GM12878 (cell line): ENCODE data around the gene FUT7. TPM values are rescaled to one million over a fixed set of nuclear protein-coding genes. Genes with fewer than 3 reads are reported as not detected.

Experiments used
- ATAC-seq: fragments of 200-7000 bp; cut with Tn5 transposase; 3 replicates; pipeline ENCODE4 v1.9.1; 2020; ENCODE audit warnings: mild to moderate bottlenecking, moderate library complexity
- Bru-seq: library from RNA; stranded (reverse); fragments of 400-500 nt; gene quantifications from one replicate; lab custom pipeline; 2021; lab: Mats Ljungman, UMichigan
- BruChase-seq, 2 experiments: library from RNA; stranded (reverse); fragments of 400-500 nt; gene quantifications; one replicate each; lab custom pipeline; 2021; lab: Mats Ljungman, UMichigan
- BruUV-seq: library from RNA; stranded (reverse); fragments of 400-500 nt; replicated peaks from 2 replicates; lab custom pipeline; 2021; lab: Mats Ljungman, UMichigan
- CTCF ChIA-PET: fragments of 300-600 bp; sonication (Branson Sonifier 250); formaldehyde crosslinking; extraction: SDS; loops from one replicate; lab custom pipeline; 2021; ENCODE audit warnings: inconsistent platforms; lab: Yijun Ruan, JAX
- POLR2A ChIA-PET: fragments of 350-600 bp; formaldehyde crosslinking; extraction: SDS; loops from one replicate; lab custom pipeline; 2021; ENCODE audit warnings: inconsistent platforms; lab: Charles Lee
- RAD21 ChIA-PET: fragments of 300-600 bp; sonication (Branson Sonifier 250); formaldehyde crosslinking; loops from one replicate; lab custom pipeline; 2023; ENCODE audit warnings: antibody characterized with exemption; ENCODE audit not compliant: unreplicated experiment; lab: Charles Lee
- SMC1A ChIA-PET: fragments of 300-600 bp; sonication (Branson Sonifier 250); formaldehyde crosslinking; loops from one replicate; lab custom pipeline; 2023; ENCODE audit not compliant: unreplicated experiment, uncharacterized antibody; lab: Charles Lee
- DNase-seq: peaks from one replicate; pipeline ENCODE4 v3.0.0-alpha.2; 2011; ENCODE audit warnings: low read depth, low spot score
- FAIRE-seq: peaks from 3 replicates; lab custom pipeline; 2011; peaks lifted over from hg19 to GRCh38; lab: Jason Lieb, UNC
- H2AFZ ChIP-seq: 2 replicates; pipeline ENCODE4 v1.6.0; 2011; ENCODE audit warnings: low read depth, low read length, control low read depth; ENCODE audit not compliant: control insufficient read depth
- H3K27ac ChIP-seq: 2 replicates; pipeline ENCODE4 v1.5.1; 2011; ENCODE audit warnings: control low read depth; ENCODE audit not compliant: control insufficient read depth, insufficient read depth
- H3K27me3 ChIP-seq, 2 experiments: replicated peaks in 1 of 2; 2 replicates each; pipeline versions ENCODE4 v1.6.0 to v1.6.1; 2011; ENCODE audit warnings: low read length in 1 of 2; ENCODE audit not compliant: control insufficient read depth in 2 of 2, insufficient read depth in 2 of 2
- H3K36me3 ChIP-seq, 2 experiments: 2 replicates each; pipeline ENCODE4 v1.5.1; 2011; ENCODE audit warnings: low read length in 1 of 2; ENCODE audit not compliant: control insufficient read depth in 2 of 2, insufficient read depth in 2 of 2
- H3K4me1 ChIP-seq: 2 replicates; pipeline ENCODE4 v1.6.1; 2011; ENCODE audit warnings: mild to moderate bottlenecking, low read length, moderate library complexity, mixed read lengths; ENCODE audit not compliant: control insufficient read depth, insufficient read depth
- H3K4me2 ChIP-seq: 2 replicates; pipeline ENCODE4 v1.6.0; 2011; ENCODE audit warnings: control low read depth; ENCODE audit not compliant: control insufficient read depth, insufficient read depth
- H3K4me3 ChIP-seq: fragments of 200-600 bp; sonication (generic); 2 replicates; pipeline ENCODE4 v1.5.1; 2016
- H3K79me2 ChIP-seq: 2 replicates; pipeline ENCODE4 v1.6.0; 2011; ENCODE audit warnings: low read length; ENCODE audit not compliant: control insufficient read depth, insufficient read depth
- H3K9ac ChIP-seq: 2 replicates; pipeline ENCODE4 v1.8.0; 2011; ENCODE audit warnings: low read length, control low read depth, mixed read lengths; ENCODE audit not compliant: control insufficient read depth, insufficient read depth
- H3K9me3 ChIP-seq: replicated peaks from 3 replicates; pipeline ENCODE4 v1.5.1; 2011; ENCODE audit warnings: mild to moderate bottlenecking, low read length; ENCODE audit not compliant: control insufficient read depth, insufficient read depth
- H4K20me1 ChIP-seq: 2 replicates; pipeline ENCODE4 v1.6.0; 2011; ENCODE audit not compliant: control insufficient read depth, insufficient read depth
- CHD2 ChIP-seq: IDR thresholded peaks from 2 replicates; pipeline ENCODE4 v1.6.1; 2011; ENCODE audit warnings: low read depth, low read length, improper control_type of control experiment, borderline replicate concordance
- PAX8 ChIP-seq: fragments of 450-650 bp; IDR thresholded peaks from 2 replicates; pipeline ENCODE4 v1.6.1; 2017; ENCODE audit warnings: mild to moderate bottlenecking, moderate library complexity
- SMAD5 ChIP-seq: IDR thresholded peaks from 2 replicates; pipeline ENCODE4 v1.6.1; 2016; ENCODE audit warnings: antibody characterized with exemption, low read depth
- SPI1 ChIP-seq: IDR thresholded peaks from 2 replicates; pipeline ENCODE4 v1.6.1; 2011; ENCODE audit warnings: low read depth, mild to moderate bottlenecking, low read length, moderate library complexity, borderline replicate concordance; ENCODE audit not compliant: insufficient read depth
- TCF12 ChIP-seq: IDR thresholded peaks from 2 replicates; pipeline ENCODE4 v1.6.1; 2011; ENCODE audit warnings: low read depth, mild to moderate bottlenecking, low read length
- TCF3 ChIP-seq: IDR thresholded peaks from 2 replicates; pipeline ENCODE4 v1.6.1; 2012; ENCODE audit warnings: low read depth, mild to moderate bottlenecking, low read length, borderline replicate concordance; ENCODE audit not compliant: insufficient read depth
- WGBS: methylation state at CpG from one replicate; pipeline ENCODE4 v1.1.6; 2016; ENCODE audit warnings: low lambda C conversion rate; ENCODE audit not compliant: insufficient replicate concordance, insufficient coverage; ENCODE audit errors: missing lambda C conversion rate; 5-methylcytosine and 5-hydroxymethylcytosine counted together
- in situ Hi-C: fragments of 300-500 bp; cut with MboI; formaldehyde crosslinking; loops from 9 replicates; pipeline ENCODE4 v1.14.3; 2018; ENCODE audit warnings: mixed read lengths
- intact Hi-C: fragments of 100-400 bp; cut with micrococcal nuclease; formaldehyde crosslinking; loops from one replicate; pipeline ENCODE4 v1.14.2; 2022; ENCODE audit not compliant: unreplicated experiment
- long read RNA-seq, 2 experiments: library from polyadenylated mRNA; unstranded; transcript quantifications; one replicate each; pipeline ENCODE4 v2.0.0, GENCODE V29; 2019 to 2020
- polyA minus RNA-seq, 3 experiments: library from RNA; depleted of rRNA, polyadenylated mRNA; stranded (reverse); fragments of >200 nt; gene quantifications; 2 replicates each; pipeline ENCODE4 v1.2.3, GENCODE V29; 2011
- polyA plus RNA-seq, 11 experiments: library from polyadenylated mRNA; depleted of rRNA in 4 of 11; unstranded in 6 of 11; stranded (reverse) in 5 of 11; fragments of >200 nt; fragmentation: Nextera tagmentation in 4 of 11; fragmentation: Illumina TruSeq in 1 of 11; extraction: Ambion mirVana in 4 of 11; extraction: Trizol in 1 of 11; gene quantifications; 1 replicate in 1 of 11; 2 replicates in 10 of 11; pipeline versions ENCODE4 v1.2.1 to v1.2.3, GENCODE V29; 2011 to 2016; ENCODE audit warnings: inconsistent platforms in 2 of 11, missing spikeins in 2 of 11, low read depth in 1 of 11
- total RNA-seq, 4 experiments: library from RNA; depleted of rRNA in 3 of 4; stranded (reverse); fragments of >200 nt in 3 of 4; fragmentation: Illumina TruSeq in 1 of 4; extraction: Trizol in 1 of 4; gene quantifications; 2 replicates each; pipeline versions ENCODE4 v1.2.1 to v1.2.3, GENCODE V29; 2013 to 2021

The FUT7 gene
- total RNA-seq (2013; cell fraction: nucleolus; rRNA removed), result not detected in 2 replicates
- total RNA-seq (2014; rRNA removed) (0.16 and 0.17 TPM in 2 replicates), total RNA-seq (2014; rRNA removed; fragmentation: Illumina TruSeq; extraction: Trizol) (0.04 and 0.05 TPM in 2 replicates), total RNA-seq (2021) (0.13 and 0.16 TPM in 2 replicates), polyA plus RNA-seq (2011; rRNA removed) (0.12 and 0.23 TPM in 2 replicates), polyA plus RNA-seq (2014; fragmentation: Illumina TruSeq; extraction: Trizol) (0.04 TPM in 1 of 2 replicates, not detected in the other), polyA plus RNA-seq (2014; fragmentation: Nextera tagmentation; extraction: Ambion mirVana) (not detected), polyA plus RNA-seq (2014; rRNA removed) (0.25 and 0.29 TPM in 2 replicates), polyA plus RNA-seq (2016; fragmentation: Nextera tagmentation; extraction: Ambion mirVana) (under 1 TPM; 0.32 to 0.62 TPM), polyA minus RNA-seq (2011; rRNA and poly(A)+ RNA removed) (not detected in 2 replicates), Bru-seq, nascent RNA (not detected), BruChase-seq, experiment 1, labeled RNA remaining after a 6-hour chase (not detected), BruChase-seq, experiment 2, labeled RNA remaining after a 2-hour chase (not detected)
- polyA plus RNA-seq (2011; ENCODE audit: low read depth), result not detected
- 0.45 and 0.55 TPM in 2 replicates for polyA plus RNA-seq (2011; cell fraction: cytosol; rRNA removed)
- polyA plus RNA-seq (2011; cell fraction: nucleus; rRNA removed), result 0.34 and 0.36 TPM in 2 replicates
- polyA plus RNA-seq (2012), result not detected in 2 replicates
- polyA minus RNA-seq (2011; cell fraction: cytosol; rRNA and poly(A)+ RNA removed), result 0.40 TPM in 1 of 2 replicates, not detected in the other
- 0.29 TPM in 1 of 2 replicates, not detected in the other for polyA minus RNA-seq (2011; cell fraction: nucleus; rRNA and poly(A)+ RNA removed)
- long read RNA-seq, experiment 1, result 0 reads
- long read RNA-seq, experiment 2, result 0 reads

GRCh38 chr9:137031904-137032640 lies at the start of gene FUT7:
Gene FUT7, minus strand, starts transcription at chr9:137032088. Its CDS starts 97 bp downstream, at chr9:137031991.
- intact Hi-C loops (no loop called here), in situ Hi-C loops (no loop called here)
- SMC1A ChIA-PET, result interaction anchor here (5.2 kb wide), 1 partner anchor 84 kb away, joined by 77 read pairs; no protein-coding TSS in a partner anchor
- H3K9me3 ChIP-seq, result no peaks in the 10 kb centered on the region
- 4% methylated on average over 16 of the region's 16 CpGs for WGBS
- no peak within 1 kb of the TSS for H2AFZ ChIP-seq
- POLR2A ChIA-PET, result no interaction called here
- peaks cover 50% of the 10 kb centered on the region for H3K4me1 ChIP-seq
- H3K4me2 ChIP-seq, result no peak within 1 kb of the TSS
- no peaks in the 10 kb centered on the region for H4K20me1 ChIP-seq
- no TSS peak for BruUV-seq
- TF ChIP-seq TCF3 (peak; percentile 75), SMAD5 (no peak), TCF12 (peak; percentile 70; the same call in 1 of the 2 replicates), SPI1 (peak; percentile 32; the same call in 1 of the 2 replicates), CHD2 (no peak), PAX8 (no peak)
- peaks cover 0 to 2% of the 10 kb centered on the region in 2 experiments; a peak in 2 of 4 replicates for H3K27me3 ChIP-seq
- DNase-seq, result no peak
- peak; percentile 8; the same call in 1 of the 3 replicates for ATAC-seq
- H3K79me2 ChIP-seq, result no peaks in the 10 kb centered on the region
- H3K4me3 ChIP-seq, result no peak within 1 kb of the TSS
- no peak for FAIRE-seq
- H3K9ac ChIP-seq, result no peak within 1 kb of the TSS
- H3K27ac ChIP-seq, result no peak within 1 kb of the TSS
- H3K36me3 ChIP-seq, result no peaks in the 10 kb centered on the region
- RAD21 ChIA-PET, result interaction anchor here (0.5 to 1.4 kb wide), 5 partner anchors 38 to 265 kb away, joined by 3 to 7 read pairs (median 4); partner anchors contain the start of gene SAPCD2
- CTCF ChIA-PET, result interaction anchor here (0.6 to 4.7 kb wide), 8 partner anchors 15 to 244 kb away, joined by 3 to 65 read pairs (median 4); partner anchors contain the start of genes AJM1 and TMEM141
